Kidney epithelial cell (primary cell): ENCODE measurements around the gene PSD2. TPM values are rescaled to one million over a fixed set of nuclear protein-coding genes. Genes with fewer than 3 reads are reported as not detected.

Source experiments
- DNase-seq: peaks from one replicate; pipeline ENCODE4 v3.0.0-alpha.2; 2010; ENCODE audit warnings: low read depth
- H3K27me3 ChIP-seq: 2 replicates; pipeline ENCODE4 v1.6.0; 2011; ENCODE audit warnings: low read length; ENCODE audit not compliant: control insufficient read depth, insufficient read depth
- H3K36me3 ChIP-seq: 2 replicates; pipeline ENCODE4 v1.5.1; 2011; ENCODE audit warnings: low read length; ENCODE audit not compliant: control insufficient read depth, insufficient read depth
- H3K4me3 ChIP-seq: 2 replicates; pipeline ENCODE4 v1.5.1; 2011; ENCODE audit warnings: low read depth, mild to moderate bottlenecking, control low read depth, low read length
- total RNA-seq: library from RNA; depleted of rRNA; stranded (reverse); fragments of >200 nt; gene quantifications from 2 replicates; pipeline ENCODE4 v1.2.3, GENCODE V29; 2015
- TF ChIP-seq, protein P1 (sequence below): IDR thresholded peaks from 2 replicates; pipeline ENCODE4 v1.5.1; 2011; ENCODE audit warnings: mild to moderate bottlenecking, moderate library complexity, low read length, control low read depth, inconsistent platforms; ENCODE audit not compliant: insufficient read depth, poor library complexity, severe bottlenecking

PSD2 gene
- total RNA-seq, 1 donor from 2014 or later = 0.13 TPM

DNA sequence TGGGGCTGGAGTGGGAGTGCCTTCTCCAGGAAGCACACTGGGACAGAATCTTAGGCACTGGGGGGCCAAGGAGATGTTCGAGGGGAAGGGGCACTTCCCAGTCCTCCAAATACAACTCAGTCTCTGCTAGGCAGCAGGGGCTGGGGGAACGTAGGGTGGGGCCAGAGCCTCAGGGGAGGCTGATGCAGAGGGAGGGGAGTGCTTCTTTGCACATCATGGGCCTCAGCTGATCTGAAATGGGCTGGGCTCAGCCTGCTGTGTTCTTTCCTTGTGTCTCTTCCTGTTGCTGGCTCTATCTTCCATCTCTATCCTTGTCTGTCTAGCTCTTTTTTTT, 15.6 kb downstream of the PSD2 start:
- no peaks in the 10 kb centered on the region for H3K36me3 ChIP-seq
- H3K4me3 ChIP-seq = no peak overlapping the region
- DNase-seq = no peak
- TF ChIP-seq, protein P1, sequence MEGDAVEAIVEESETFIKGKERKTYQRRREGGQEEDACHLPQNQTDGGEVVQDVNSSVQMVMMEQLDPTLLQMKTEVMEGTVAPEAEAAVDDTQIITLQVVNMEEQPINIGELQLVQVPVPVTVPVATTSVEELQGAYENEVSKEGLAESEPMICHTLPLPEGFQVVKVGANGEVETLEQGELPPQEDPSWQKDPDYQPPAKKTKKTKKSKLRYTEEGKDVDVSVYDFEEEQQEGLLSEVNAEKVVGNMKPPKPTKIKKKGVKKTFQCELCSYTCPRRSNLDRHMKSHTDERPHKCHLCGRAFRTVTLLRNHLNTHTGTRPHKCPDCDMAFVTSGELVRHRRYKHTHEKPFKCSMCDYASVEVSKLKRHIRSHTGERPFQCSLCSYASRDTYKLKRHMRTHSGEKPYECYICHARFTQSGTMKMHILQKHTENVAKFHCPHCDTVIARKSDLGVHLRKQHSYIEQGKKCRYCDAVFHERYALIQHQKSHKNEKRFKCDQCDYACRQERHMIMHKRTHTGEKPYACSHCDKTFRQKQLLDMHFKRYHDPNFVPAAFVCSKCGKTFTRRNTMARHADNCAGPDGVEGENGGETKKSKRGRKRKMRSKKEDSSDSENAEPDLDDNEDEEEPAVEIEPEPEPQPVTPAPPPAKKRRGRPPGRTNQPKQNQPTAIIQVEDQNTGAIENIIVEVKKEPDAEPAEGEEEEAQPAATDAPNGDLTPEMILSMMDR = no peak
- peaks cover 5% of the 10 kb centered on the region for H3K27me3 ChIP-seq

DNA sequence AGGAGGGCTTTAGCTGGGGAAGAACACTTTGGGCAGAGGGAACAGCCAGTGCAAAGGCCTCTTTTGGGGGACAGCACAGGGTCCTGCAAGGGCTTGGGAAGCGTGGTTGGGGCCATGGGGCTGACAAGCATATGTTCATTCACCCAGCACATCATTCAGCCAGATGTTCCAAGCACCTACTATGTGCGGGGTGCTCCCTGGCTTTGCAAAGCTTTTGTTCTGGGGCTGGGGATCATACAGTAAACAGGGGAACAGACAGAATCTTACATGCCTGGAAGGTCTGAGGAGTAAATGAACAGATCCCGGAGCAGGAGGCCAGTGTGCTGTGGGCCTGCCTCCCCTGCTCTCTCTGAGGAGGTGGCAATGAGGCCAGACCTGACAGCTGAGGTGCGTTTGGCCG, 16.7 kb downstream of the PSD2 start:
- peaks cover 6% of the 10 kb centered on the region for H3K27me3 ChIP-seq
- H3K4me3 ChIP-seq = no peak overlapping the region
- TF ChIP-seq, protein P1 = no peak
- no peaks in the 10 kb centered on the region for H3K36me3 ChIP-seq
- no peak for DNase-seq

DNA sequence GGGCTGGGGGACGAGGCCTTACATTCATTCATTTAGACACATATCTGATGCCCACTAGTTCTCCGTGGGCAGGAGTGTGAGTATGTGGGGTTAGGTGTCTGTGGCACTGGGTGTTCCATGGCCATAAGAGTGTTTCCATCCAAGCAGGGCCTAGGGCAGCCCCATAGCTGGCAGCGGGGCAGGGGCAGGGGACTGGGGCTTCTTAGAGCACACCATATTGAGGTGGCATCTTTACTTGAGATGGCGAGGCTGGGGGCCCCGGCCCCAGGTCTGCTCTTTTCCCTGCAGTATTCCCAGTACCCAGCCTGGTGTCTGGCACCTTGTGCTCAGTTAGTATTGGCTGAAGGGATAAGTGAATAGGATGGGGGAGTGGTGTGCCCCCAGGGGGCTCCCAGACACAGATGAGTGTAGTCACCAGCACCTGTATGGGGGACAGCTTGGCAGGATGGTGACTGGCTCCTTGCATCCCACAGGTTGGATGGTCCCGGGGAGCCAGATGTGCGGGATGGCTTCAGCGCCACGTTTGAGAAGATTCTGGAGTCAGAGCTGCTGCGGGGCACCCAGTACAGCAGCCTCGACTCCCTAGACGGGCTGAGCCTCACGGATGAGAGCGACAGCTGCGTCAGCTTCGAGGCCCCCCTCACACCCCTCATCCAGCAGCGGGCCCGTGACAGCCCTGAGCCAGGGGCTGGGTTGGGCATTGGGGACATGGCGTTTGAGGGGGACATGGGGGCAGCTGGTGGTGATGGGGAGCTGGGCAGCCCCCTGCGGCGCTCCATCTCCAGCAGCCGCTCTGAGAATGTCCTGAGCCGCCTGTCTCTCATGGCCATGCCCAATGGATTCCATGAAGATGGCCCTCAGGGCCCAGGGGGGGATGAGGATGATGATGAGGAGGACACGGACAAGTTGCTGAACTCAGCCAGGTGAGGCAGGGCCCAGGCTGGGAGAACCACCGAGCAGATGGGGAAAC, 17.5 kb downstream of the PSD2 start:
- peaks cover 6% of the 10 kb centered on the region for H3K27me3 ChIP-seq
- no peak overlapping the region for H3K4me3 ChIP-seq
- TF ChIP-seq, protein P1 = no peak
- no peaks in the 10 kb centered on the region for H3K36me3 ChIP-seq
- no peak for DNase-seq

DNA sequence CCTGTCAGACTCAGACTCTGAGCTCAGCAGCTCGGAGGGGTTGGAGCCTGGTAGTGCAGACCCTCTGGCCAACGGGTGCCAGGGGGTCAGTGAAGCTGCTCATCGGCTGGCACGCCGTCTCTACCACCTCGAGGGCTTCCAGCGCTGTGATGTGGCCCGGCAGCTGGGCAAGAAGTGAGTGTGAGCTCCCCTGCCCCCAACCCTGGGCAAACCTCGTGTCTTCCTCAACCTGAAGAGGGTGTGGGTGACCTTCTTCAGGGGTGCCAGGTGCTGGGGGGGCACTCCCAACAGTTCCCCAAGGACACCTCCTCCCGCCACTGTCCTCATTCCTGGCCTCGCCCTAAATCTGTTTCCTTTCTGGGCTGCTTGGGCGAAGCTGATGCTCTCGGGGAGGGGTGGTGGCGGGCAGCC, 18.6 kb downstream of the PSD2 start:
- Histone ChIP-seq H3K36me3 (no peaks in the 10 kb centered on the region), H3K27me3 (peaks cover 6% of the 10 kb centered on the region), H3K4me3 (no peak overlapping the region)
- TF ChIP-seq, protein P1 = no peak
- DNase-seq = no peak

DNA sequence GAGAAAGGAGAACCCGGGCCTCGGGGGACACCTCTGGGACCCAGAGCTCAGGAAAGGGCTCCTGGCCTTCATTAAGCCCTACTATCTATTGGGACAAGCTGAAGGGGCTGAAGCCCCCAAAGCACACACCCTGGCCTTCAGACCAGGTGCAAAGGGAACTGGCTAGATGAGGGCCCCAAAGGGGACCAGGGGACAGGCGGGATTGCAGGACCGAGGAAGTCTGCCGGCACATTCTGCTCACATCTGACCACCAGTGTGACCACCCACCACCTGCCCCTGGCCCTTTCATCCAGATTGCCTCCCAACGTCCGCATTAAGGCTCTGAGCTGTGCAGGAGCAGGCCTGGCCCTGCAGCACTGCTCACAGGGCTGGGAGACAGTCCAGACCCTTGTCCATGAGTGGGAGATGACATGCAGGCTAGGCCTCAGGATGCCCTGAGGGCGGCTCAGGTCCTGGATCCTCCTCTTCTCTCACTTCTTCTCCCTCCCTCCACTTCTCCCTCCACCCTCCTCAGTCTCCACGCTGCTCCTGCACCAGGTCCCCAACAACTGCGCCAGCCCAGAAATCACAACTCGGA, 19.2 kb downstream of the PSD2 start:
- no peak for DNase-seq
- Histone ChIP-seq H3K27me3 (peaks cover 8% of the 10 kb centered on the region), H3K36me3 (no peaks in the 10 kb centered on the region), H3K4me3 (no peak overlapping the region)
- TF ChIP-seq, protein P1 = no peak
